Heart left ventricle (tissue), 16 donors: ENCODE measurements around the gene FHL1. TPM values are rescaled to one million over a fixed set of nuclear protein-coding genes. Genes with fewer than 3 reads are reported as not detected.

ENCODE experiments used
- ATAC-seq, 4 donors: fragments of 200-7000 bp; cut with Tn5 transposase; one replicate each; pipeline ENCODE4 v1.9.1; 2020 to 2022; ENCODE audit warnings: moderate library complexity in 4 of 4, mild to moderate bottlenecking in 3 of 4, moderate number of reproducible peaks in 1 of 4
- DNase-seq, 5 donors: peaks; one replicate each; pipeline ENCODE4 v3.0.0-alpha.2; 2020
- H3K27ac ChIP-seq, 12 donors: fragments of 200-600 bp; sonication (generic) in 4 of 12; one replicate each; pipeline versions ENCODE4 v1.5.0 to v1.8.0; 2016 to 2022; ENCODE audit warnings: mild to moderate bottlenecking in 2 of 12
- H3K27me3 ChIP-seq, 9 donors: fragments of 200-600 bp; sonication (generic) in 2 of 9; one replicate each; pipeline versions ENCODE4 v1.5.1 to v1.8.0; 2016 to 2022; ENCODE audit warnings: mild to moderate bottlenecking in 3 of 9
- H3K36me3 ChIP-seq, 9 donors: fragments of 200-600 bp; sonication (generic) in 2 of 9; one replicate each; pipeline versions ENCODE4 v1.5.0 to v1.8.0; 2018 to 2022; ENCODE audit warnings: mild to moderate bottlenecking in 2 of 9
- H3K4me1 ChIP-seq, 12 donors: fragments of 200-600 bp; sonication (generic) in 4 of 12; one replicate each; pipeline versions ENCODE4 v1.5.0 to v1.8.0; 2016 to 2022; ENCODE audit warnings: mild to moderate bottlenecking in 3 of 12
- H3K4me3 ChIP-seq, 12 donors: fragments of 200-600 bp; sonication (generic) in 4 of 12; one replicate each; pipeline versions ENCODE4 v1.5.0 to v1.8.0; 2017 to 2022; ENCODE audit warnings: mild to moderate bottlenecking in 9 of 12, moderate library complexity in 4 of 12
- H3K9me3 ChIP-seq, 12 donors: fragments of 200-600 bp; sonication (generic) in 4 of 12; one replicate each; pipeline versions ENCODE4 v1.5.0 to v1.8.0; 2016 to 2022; ENCODE audit warnings: mild to moderate bottlenecking in 1 of 12
- CTCF ChIP-seq, 12 donors: fragments of 200-600 bp; sonication (generic) in 4 of 12; IDR thresholded peaks; one replicate each; pipeline versions ENCODE4 v1.5.0 to v1.8.0; 2018 to 2022; ENCODE audit warnings: antibody characterized with exemption in 12 of 12, mild to moderate bottlenecking in 5 of 12
- POLR2A ChIP-seq, 2 donors: fragments of 450-650 bp; IDR thresholded peaks; one replicate each; pipeline ENCODE4 v1.6.1; 2017; ENCODE audit warnings: antibody characterized with exemption in 2 of 2, mild to moderate bottlenecking in 2 of 2, moderate library complexity in 2 of 2
- WGBS, 4 donors: extraction: QIAGEN DNeasy Blood & Tissue Kit in 2 of 4; methylation state at CpG; one replicate each; pipeline versions ENCODE4 v1.1.5 to v1.1.7; 2013 to 2018; 5-methylcytosine and 5-hydroxymethylcytosine counted together
- intact Hi-C, 10 donors: fragments of 100-400 bp; cut with DNase I; formaldehyde crosslinking; loops; one replicate each; pipeline versions ENCODE4 v1.11.1 to v1.14.2; 2022
- polyA plus RNA-seq, 2 donors: library from polyadenylated mRNA; stranded (reverse); fragments of 200-250 nt; gene quantifications; one replicate each; pipeline ENCODE4 v1.2.3, GENCODE V29; 2013
- total RNA-seq, 9 donors: library from RNA; depleted of rRNA in 2 of 9; stranded (reverse); fragments of >200 nt in 2 of 9; fragmentation: NEBNext Ultra II Directional in 3 of 9; extraction: Animal tissue kit (Norgen Biotek cat#: 25700) in 3 of 9; gene quantifications; one replicate each; pipeline versions ENCODE4 v1.1.0 to v1.2.4, GENCODE V29; 2016 to 2023
- donor health status: ischemic (EF 13 %, LVEDD 7.1; RV severe dilation, severe dysfunction).
- donor health status: healthy with polysubstance abuse.
- donor health status: DM: no; HTN: yes; CAD: no.
- donor health status: DM: no; HTN: no; CAD: no.
- donor health status: ischemic (EF 25% LVEDD 6.9; RV normal size, moderate dysfunction).
- donor health status: ischemic (EF 25% LVEDD 5.7; RV mildly dilated, moderate dysfunction).
- donor health status: healthy.
- donor health status: DM: yes; HTN: yes; CAD: no.
- donor health status: ischemic (EF 35%, LVEDD 5.7; RV mildly dilated, moderate dysfunction).
- donor health status: nonischemic (EF 11% LVEDD 7.7; RV severe dilation, severe dysfunction).
- donor health status: DM: yes; HTN: yes; CAD: no.
- donor health status: PGD.
- donor health status: ischemic (EF 29% LVEDD 5.4; RV normal size, mild dysfunction).
- donor health status: nonischemic (EF 23%, LVEDD 6.1; RV moderate dilation, normal function).

Gene FHL1
- total and polyA plus RNA-seq, 11 donors, result 1,119 to 4,800 (median 2,127) TPM

- peak in 3 of 4 donors; percentile 34 to 44 (median 43) for ATAC-seq
- no peak for DNase-seq
- peaks cover 0 to 40% (median 5%) of the 10 kb centered on the region in 12 donors for H3K4me1 ChIP-seq
- intact Hi-C loops, result loop anchor here in 5 of 10 donors (2.0 to 10.0 kb wide), 4 partner anchors 40 to 185 kb away; partner anchors contain the start of gene MAP7D3 (in 1 of the 5)
- H3K27ac ChIP-seq, result peak overlapping the region in 5 of 12 donors; percentile 34 to 88 (median 67)
- H3K4me3 ChIP-seq, result no peak overlapping the region
- H3K27me3 ChIP-seq, result peaks cover 0 to 8% (median 0%) of the 10 kb centered on the region in 9 donors
- TF ChIP-seq POLR2A (IDR thresholded peaks at IDR 0.05) (no peak), CTCF (IDR thresholded peaks at IDR 0.05) (no peak)
- 60 to 72% (median 65%) methylated on average over 17 of the region's 17 CpGs for WGBS, 4 donors
- H3K9me3 ChIP-seq, result no peaks in the 10 kb centered on the region
- peaks cover 0 to 51% (median 17%) of the 10 kb centered on the region in 9 donors for H3K36me3 ChIP-seq
Measured at GRCh38 chrX:136212557-136213111, 65.3 kb downstream of the FHL1 start.

- intact Hi-C loops, result loop anchor here in 4 of 10 donors (5.0 to 10.0 kb wide), 3 partner anchors 38 to 187 kb away; partner anchors contain the start of gene MAP7D3 (in 1 of the 4)
- Histone ChIP-seq H3K36me3 (peaks cover 0 to 51% (median 19%) of the 10 kb centered on the region in 9 donors), H3K9me3 (no peaks in the 10 kb centered on the region), H3K4me1 (peaks cover 0 to 22% (median 0%) of the 10 kb centered on the region in 12 donors), H3K27ac (peak overlapping the region in 2 of 12 donors; percentile 29 to 44), H3K4me3 (no peak overlapping the region), H3K27me3 (peaks cover 0 to 11% (median 0%) of the 10 kb centered on the region in 9 donors)
- WGBS, 4 donors, result 53 to 68% (median 60%) methylated on average over 7 of the region's 7 CpGs
- TF ChIP-seq POLR2A (IDR thresholded peaks at IDR 0.05) (no peak), CTCF (IDR thresholded peaks at IDR 0.05) (no peak)
- DNase-seq, result no peak
- ATAC-seq, result no peak
Measured at GRCh38 chrX:136214551-136214950, 67.2 kb downstream of the FHL1 start.

DNA sequence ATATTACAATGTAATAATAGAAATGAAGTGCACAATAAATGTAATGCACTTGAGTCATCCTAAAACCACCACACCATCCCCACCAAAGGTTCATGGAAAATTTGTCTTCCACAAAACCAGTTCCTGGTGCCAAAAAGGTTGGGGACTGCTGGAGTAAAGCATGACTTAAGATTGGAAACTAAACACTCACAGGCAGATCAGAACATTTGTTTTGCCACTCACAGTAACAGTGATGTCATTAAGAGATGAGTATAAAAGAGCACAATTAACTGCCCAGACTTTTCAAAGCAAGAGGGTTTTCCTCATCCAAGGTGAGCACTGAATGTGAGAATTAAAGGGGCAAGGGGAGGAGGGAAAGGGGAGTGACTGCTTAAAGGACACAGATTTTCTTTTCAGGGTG lies 68.2 kb downstream of the FHL1 start:
- H3K36me3 ChIP-seq, result peaks cover 0 to 50% (median 28%) of the 10 kb centered on the region in 9 donors
- H3K27me3 ChIP-seq, result peaks cover 0 to 11% (median 0%) of the 10 kb centered on the region in 9 donors
- TF ChIP-seq CTCF (IDR thresholded peaks at IDR 0.05) (no peak), POLR2A (IDR thresholded peaks at IDR 0.05) (no peak)
- ATAC-seq (no peak), DNase-seq (no peak)
- H3K4me3 ChIP-seq, result no peak overlapping the region
- intact Hi-C loops, result loop anchor here in 2 of 10 donors (5.0 to 10.0 kb wide), 2 partner anchors 49 to 52 kb away; no protein-coding TSS in a partner anchor
- H3K27ac ChIP-seq, result no peak overlapping the region
- peaks cover 0 to 13% (median 0%) of the 10 kb centered on the region in 12 donors for H3K4me1 ChIP-seq
- H3K9me3 ChIP-seq, result no peaks in the 10 kb centered on the region

GRCh38 chrX:136219893-136220292 lies 72.6 kb downstream of the FHL1 start:
- intact Hi-C loops, result loop anchor here in 2 of 10 donors (5.0 to 10.0 kb wide), 2 partner anchors 45 to 47 kb away; no protein-coding TSS in a partner anchor
- 73 to 88% (median 82%) methylated on average over 5 of the region's 5 CpGs for WGBS, 4 donors

More at GRCh38 chrX:136219893-136220292, 72.6 kb downstream of the FHL1 start:
- no peak for TF ChIP-seq CTCF (IDR thresholded peaks at IDR 0.05)
- no peak for TF ChIP-seq POLR2A (IDR thresholded peaks at IDR 0.05)
- Histone ChIP-seq H3K4me1 (no peaks in the 10 kb centered on the region), H3K36me3 (peaks cover 0 to 84% (median 63%) of the 10 kb centered on the region in 9 donors), H3K27me3 (peaks cover 0 to 11% (median 0%) of the 10 kb centered on the region in 9 donors), H3K9me3 (no peaks in the 10 kb centered on the region), H3K4me3 (no peak overlapping the region), H3K27ac (no peak overlapping the region)
- DNase-seq (no peak), ATAC-seq (no peak)
